Stimulated activated CD8-positive, alpha-beta memory T cell treated with anti-CD3 and anti-CD28 coated beads, Interleukin-15, amount 100 ng/mL, for 24 hours (primary cell): ENCODE measurements around the gene BTBD17.
A peak's percentile ranks its signal among the peaks of the same experiment; 100 is the strongest.

Source experiments
- DNase-seq: peaks from one replicate; pipeline ENCODE4 v3.0.0-alpha.2; 2020; ENCODE audit warnings: low read depth

Gene BTBD17

DNA sequence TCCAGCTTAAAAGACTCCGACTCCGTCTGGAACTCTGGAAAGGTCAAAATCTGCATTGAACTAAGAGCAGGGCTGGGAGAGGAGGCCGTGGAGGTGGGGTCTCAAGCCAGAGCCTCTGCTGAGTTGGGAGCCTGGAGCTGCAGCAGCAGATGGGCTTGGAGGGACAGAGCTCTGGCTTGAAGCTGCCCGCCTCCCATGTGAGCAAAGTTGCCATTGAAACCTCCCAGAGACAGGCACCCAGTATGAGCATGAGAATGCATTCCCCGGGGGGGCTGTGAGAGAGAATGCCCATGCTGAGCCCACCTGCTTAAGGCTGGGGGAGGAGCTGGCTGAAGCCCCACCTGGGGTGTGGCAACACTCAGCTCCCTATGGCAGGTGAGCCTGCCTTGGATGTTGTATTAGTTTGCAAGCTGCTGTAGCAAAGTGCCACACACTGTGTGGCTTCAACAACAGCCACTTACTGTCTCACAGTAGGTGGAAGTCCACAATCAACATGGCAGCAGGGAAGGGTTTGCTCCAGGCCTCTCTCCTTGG, 26.1 kb downstream of the BTBD17 start:
- DNase-seq: no peak

DNA sequence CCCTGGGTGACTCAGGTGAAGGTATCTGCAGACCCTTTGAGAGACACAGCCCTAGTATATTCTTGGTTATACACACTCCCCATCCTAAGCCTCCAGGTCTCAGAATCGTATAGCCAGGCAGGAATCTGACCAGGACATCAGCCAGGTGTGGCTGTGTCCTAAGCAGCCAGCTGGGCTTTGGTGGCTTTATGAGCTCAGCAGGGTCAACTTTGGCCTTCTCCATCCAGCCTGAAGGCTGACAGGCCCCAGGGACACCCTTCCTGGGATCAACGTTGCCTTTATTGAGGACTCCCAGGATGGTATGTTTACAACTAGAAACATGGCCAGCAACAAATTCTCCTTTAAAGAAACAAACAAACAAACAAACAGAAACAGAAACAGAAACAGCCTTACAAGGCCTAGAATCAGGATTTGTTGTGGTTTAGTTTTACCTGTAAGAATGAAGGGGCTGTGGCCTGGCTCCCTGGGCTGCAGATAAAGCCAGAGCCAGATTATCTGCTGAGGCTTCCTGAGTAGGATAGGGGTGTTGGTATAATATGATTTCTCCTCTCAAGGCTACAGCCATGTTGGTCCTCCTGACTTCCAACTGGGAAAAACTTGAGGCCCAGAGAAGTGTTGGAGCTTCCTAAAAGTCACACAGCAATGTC, 27.2 kb downstream of the BTBD17 start:
- no peak for DNase-seq

DNA sequence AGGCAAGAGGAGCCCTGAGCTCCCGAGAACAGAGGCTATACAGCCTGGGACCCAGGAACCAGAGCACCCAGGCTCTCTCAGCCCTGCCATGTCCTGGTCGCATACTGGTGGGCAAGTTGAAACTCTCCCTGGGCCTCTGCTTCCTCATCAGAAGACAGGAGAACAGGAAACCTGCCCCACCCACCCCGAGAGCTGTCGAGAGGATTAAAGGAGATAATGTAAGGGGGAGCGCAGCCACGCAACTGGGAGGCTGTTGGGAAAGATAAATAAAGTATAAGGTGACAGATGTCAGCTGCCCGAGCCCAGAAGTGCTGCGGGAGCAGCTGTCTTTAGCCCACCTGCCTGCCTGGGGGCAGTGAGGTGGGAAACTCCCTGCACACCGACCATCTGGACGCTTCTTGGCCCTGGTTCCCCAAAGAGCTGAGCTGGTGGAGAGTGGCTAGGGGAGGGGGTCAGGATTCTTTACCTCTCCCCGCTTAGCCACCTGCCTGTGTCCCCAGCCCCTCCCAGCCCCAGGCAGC, 28.8 kb downstream of the BTBD17 start:
- no peak for DNase-seq

DNA sequence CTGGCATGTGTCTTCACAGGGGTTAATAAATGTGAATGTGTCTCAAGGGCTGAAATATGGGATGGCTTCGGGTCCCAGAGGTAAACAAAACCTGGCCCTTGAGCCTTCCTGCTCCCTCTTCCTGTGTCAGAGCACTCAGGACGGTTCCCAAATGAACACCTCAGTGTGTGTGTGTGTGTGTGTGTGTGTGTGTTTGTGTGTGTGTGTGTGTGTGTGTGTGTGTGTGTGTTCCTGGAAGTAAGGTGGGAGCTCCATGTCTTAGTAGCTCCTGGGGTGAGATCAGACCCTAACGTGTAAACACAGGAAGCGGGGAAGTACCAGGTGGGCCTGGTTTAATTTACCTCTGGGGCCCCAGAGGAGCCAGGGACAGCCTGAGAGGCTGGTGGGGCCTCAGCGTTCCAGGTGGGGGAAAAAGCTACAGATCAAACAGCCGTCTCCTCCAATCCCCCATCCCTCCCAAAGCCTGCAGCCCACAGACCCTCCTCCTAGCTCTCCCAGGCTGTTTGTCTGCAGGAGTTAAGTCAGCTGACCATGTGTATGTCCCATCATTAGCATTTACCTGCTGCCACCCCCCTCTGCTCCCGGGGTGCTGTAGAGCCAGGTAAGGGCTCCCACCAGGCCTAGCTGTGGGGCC, 29.5 kb downstream of the BTBD17 start:
- DNase-seq: no peak

DNA sequence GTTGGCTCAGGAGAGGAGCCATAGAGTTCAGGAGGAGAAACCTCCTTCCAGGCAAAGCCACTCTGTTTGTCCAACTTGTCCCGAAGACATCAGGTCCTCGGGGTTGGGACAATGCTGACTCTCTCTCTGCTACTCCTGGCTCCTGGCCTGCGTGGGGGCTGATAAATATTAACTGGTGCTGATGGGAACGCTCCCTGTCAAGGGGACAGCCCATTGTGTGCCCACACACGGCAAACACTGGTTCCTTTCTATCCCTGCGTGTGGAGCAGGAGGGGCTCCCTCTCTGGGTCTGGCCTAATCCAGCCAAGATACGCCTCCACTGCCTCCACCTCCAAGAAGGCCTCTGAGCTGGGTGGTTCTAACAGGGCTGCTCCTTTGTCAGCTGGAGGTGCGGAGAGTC, 31.2 kb downstream of the BTBD17 start:
- no peak for DNase-seq

DNA sequence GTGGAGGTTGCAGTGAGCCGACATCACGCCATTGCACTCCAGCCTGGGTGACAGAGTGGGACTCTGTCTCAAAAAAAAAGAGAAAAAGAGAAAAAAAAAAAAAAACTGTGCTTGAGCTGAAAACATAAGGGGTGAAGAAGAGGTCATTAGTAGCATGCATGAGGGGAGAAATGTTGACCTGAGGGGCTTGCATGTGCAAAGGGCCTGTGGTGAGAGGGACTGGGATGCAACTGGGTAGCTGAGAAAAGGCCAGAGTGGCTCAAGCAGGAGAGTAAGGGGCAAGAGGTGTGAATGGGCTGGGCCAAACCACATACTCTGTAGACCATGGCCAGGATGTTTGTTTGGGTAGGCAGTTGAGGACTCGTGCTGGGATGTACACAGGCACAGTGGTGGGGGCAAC, 32.3 kb downstream of the BTBD17 start:
- DNase-seq: no peak

DNA sequence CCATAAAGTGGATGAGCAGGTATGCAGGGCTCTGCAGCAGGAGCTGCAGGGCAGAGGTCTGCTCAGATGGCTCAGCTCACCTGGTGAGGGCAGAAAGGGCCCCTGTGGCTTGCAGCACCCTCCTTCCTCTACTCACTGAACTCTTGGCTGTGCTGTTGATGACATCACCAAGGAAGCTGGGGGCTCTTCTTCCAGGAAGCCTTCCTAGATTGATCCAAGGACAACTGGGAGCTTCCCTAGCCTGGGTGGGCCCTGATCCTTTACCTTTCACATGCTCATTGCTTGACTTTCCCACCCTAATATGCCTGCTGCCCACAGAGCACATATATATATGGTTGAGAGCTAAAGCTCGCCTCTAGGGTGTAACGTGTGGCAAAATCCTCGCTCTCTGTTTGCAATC, 33.2 kb downstream of the BTBD17 start:
- no peak for DNase-seq

DNA sequence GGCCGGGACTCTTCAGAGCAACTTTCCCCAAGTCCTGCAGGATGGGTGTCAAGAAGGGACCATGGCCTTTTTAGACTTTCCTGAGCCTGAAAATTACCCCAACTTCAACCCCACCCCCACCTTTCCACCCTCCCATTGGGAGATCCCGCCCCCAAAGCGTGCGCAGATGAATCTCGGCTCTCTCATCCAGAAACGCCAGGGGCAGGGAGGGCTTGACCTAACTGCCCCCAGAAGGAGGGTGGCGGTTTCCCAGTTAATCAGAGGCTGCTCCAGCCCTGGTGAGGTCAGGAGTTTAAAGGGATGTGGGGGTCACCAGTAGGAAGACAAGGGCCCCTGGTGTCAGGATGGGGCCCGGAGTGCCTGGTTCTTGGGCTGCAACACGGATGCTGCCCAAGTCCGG, 35.2 kb downstream of the BTBD17 start:
- no peak for DNase-seq

DNA sequence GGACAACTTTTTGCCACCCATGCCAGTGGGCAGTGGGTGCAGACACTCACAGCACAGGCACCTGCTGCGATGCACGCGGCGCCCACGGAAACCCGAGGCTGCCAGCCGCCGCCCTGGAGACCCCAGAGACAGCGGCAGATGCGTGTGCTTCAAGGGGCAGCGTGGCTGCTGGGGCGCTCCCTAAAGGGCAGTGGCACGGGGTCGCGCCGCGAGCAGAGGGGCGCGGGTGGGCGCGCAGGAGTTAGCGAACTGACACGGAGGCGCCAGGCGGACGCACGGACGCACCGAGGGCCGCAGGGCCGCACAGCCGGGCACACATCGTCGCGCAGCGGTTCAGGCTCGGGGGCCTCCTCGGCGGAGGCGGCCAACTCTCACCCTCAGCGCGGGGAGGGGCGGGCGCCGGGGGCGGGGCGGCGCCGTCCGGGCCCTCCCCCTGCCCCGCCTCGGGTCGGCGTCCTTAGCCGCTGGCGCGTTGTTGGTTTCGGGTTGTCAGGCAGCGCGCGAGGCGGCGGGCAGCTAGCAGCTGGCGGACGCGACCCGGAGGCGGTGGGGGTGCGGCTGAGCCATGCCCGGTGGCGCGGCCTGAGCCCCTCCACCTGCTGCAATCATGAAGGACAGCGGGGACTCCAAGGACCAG, 35.8 kb downstream of the BTBD17 start, which contains the start of gene KIF19:
Gene KIF19 (plus strand): TSS at position 484 of the 637 bp plus-strand sequence. CDS start 124 bp downstream, at position 608.
- peak; percentile 14 for DNase-seq

DNA sequence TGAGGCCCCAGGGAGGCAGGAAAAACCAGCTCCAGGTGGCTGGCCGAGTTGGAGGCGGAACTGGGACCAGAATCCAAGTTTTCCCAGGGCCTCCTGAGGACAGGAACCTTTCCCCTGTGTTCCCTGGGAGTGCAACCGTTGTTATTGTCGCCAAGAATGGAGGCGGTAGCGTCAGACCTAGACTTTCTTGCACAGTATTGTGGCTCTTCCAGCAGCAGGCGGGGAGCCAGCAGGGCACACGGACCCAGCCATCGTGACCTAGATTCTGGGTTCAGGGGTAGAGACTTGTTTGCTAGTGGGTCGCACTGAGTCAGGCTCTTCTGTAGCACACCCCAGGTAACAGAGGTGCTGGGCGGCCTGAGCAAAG, 36.3 kb downstream of the BTBD17 start:
- DNase-seq: no peak

DNA sequence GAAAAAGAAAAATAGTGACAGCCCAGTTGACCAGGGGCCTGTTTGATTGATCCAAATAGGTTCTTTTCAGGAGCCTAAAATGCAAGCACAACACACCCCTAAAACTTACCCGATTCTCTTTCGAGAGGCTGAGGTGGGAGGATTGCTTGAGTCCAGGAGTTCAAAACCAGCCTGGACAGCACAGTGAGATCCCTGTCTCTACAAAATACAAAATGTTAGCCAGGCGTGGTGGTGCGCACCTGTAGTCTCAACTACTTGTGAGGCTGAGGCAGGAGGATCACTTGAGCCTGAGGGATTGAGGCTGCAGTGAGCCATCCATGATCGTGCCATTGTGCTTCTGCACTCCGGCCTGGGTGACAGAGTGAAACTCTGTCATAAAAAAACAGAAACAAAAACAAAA, 37.1 kb downstream of the BTBD17 start:
- no peak for DNase-seq

DNA sequence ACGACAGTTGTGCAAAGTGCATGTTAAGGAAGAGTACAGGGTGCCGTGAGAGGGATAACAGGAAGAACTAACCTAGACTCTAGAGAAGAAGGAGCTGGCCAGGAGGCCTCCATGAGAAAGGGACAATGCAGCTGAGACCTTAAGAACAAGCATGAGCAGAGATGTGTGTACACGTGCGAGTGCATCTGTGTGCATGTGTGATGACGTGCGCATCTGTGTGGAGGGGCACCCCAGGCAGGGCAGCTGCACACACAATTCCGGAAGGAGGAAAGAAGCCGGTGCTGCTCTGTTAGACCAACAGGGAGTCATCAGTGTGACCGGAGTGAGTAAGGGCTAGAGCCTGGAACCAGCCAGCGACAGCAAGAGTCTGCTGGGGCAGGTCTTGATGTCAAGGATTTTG, 43.3 kb downstream of the BTBD17 start:
- DNase-seq: no peak

DNA sequence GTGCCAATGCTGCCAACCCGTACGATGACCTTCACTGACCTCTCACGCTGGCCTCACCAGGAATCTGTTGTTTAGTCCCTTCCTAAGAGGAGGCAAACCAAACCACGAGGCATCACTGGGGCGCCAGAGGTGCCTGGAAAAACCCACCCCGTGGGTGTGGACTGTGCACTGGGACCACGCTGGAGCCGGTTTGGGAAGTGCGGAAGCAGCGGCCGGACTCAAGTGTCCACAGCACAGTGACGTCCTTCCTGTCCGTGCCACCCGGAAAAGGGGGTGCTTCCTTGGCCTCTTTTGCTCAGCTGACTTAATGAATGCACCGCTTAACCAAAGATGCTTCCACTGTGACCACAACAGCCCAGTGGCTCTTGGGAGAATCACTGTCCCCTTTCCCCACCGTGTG, 44.6 kb downstream of the BTBD17 start:
- no peak for DNase-seq

DNA sequence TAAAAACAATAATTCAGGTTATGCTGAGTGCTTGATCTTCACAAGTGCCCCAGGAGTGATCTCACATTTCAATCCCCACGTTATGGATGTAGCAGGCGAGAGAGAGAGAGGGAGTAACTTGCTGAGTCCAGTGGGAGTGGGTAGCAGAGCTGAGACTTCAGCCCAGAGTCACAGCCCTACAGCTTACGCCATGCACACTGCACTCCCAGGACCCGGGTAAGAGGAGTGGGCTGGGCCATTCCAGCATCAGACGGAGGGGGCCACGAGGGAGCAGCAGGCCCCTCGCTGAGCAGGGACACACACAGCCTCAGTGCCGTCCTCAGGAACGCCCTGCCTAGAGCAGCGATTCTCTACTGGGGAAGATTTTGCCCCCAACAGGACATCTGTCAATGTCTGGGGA, 45.4 kb downstream of the BTBD17 start:
- no peak for DNase-seq

DNA sequence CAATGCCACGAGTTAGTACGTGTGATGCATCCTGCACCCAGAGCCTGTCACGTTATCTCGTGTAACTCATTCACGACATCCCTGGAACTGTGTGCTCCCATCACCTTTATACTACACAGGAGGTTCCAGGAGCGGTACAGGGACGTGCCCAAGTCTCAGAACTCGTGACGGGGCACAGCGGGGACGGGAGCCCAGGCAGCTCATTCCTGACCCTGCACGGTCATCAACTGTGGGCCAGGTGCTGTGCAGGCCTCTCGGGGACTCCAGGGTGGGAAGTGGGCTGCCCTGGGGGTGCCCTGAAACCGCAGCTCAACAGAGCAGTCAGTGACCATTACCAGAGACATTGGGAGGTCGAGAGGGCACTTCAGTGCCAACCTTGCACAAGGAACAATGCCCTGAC, 46.8 kb downstream of the BTBD17 start:
- no peak for DNase-seq

DNA sequence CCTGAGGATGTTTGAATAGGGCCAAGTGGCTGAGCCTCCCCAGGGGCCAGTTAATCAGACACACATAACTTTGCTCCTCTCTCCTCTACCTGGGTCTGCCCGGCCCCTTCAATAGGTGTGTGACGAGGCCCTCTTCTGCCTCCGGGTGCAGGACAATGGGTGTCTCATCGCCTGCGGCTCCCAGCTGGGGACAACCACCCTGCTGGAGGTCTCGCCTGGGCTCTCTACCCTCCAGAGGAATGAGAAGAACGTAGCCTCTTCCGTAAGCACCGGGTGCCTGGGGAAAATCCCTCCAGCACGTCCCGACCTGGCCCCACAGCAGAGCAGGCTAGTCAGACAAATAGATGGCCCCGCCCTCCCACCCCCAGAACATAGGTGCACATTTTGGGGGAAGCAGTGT, 51.8 kb downstream of the BTBD17 start:
- no peak for DNase-seq

DNA sequence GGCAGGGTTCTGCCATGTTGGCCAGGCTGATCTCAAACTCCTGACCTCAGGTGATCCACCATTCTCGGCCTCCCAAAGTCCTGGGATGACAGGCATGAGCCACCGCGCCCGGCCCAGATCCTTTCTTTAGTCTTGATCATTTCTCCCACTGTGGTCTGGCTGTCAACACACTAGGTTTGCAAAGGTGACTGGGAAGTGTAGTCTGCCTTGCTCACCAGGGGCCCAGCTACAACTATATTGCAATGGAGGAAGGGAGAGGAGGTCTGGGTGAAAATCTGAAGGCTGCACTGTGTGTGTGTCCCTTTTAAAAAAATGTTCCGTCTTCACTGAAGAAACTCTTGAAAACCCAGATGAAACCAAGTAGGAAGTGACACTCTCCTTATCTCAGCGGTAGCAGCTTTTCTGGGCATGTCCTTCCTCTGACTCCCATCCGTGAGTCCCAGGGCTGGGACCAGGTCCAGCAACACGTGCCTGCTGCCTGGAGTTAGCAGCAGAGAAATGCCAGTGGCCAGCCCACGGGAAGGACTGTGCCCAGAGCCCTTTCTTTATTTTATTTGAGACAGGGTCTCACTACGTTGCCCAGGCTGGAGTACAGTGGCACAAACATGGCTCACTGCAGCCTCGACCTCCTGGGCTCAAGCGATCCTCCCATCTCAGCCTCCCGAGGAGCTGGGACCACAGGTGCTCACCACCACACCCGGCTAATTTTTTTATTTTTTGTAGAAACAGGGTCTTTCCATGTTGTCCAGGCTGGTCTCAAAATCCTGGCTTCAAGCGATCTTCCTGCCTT, 53.5 kb downstream of the BTBD17 start:
- DNase-seq: no peak
